H9 (cell line): ENCODE data around the gene SEBOX. TPM values are rescaled to one million over a fixed set of nuclear protein-coding genes. Genes with fewer than 3 reads are reported as not detected.

Experiments
- DNase-seq: peaks from one replicate; pipeline ENCODE4 v3.0.0-alpha.2; 2017
- H2AFZ ChIP-seq: one replicate; pipeline ENCODE4 v1.6.1; 2013; ENCODE audit warnings: mild to moderate bottlenecking, low read length, control low read depth, moderate library complexity
- H2AK5ac ChIP-seq: 2 replicates; pipeline ENCODE4 v1.6.1; 2013; ENCODE audit warnings: low read length, control low read depth, mixed read lengths; ENCODE audit not compliant: insufficient read length
- H2BK120ac ChIP-seq: one replicate; pipeline ENCODE4 v1.6.1; 2013; ENCODE audit warnings: low read depth, mild to moderate bottlenecking, low read length, control low read depth, inconsistent platforms; ENCODE audit not compliant: poor library complexity, severe bottlenecking
- H2BK12ac ChIP-seq: 2 replicates; pipeline ENCODE4 v1.6.1; 2013; ENCODE audit warnings: low read length, control low read depth, mixed read lengths, low read depth; ENCODE audit not compliant: insufficient read length
- H2BK15ac ChIP-seq: 2 replicates; pipeline ENCODE4 v1.6.1; 2013; ENCODE audit warnings: low read depth, low read length, control low read depth
- H2BK20ac ChIP-seq: one replicate; pipeline ENCODE4 v1.6.1; 2013; ENCODE audit warnings: low read depth, mild to moderate bottlenecking, low read length, control low read depth, inconsistent platforms; ENCODE audit not compliant: poor library complexity, severe bottlenecking
- H2BK5ac ChIP-seq: 2 replicates; pipeline ENCODE4 v1.6.1; 2013; ENCODE audit warnings: low read length, control low read depth, mixed read lengths; ENCODE audit not compliant: insufficient read length
- H3K14ac ChIP-seq: 2 replicates; pipeline ENCODE4 v1.6.1; 2013; ENCODE audit warnings: low read length, control low read depth; ENCODE audit not compliant: insufficient read depth
- H3K18ac ChIP-seq: 2 replicates; pipeline ENCODE4 v1.6.1; 2013; ENCODE audit warnings: low read depth, mild to moderate bottlenecking, mixed read lengths, low read length, control low read depth; ENCODE audit not compliant: insufficient read length
- H3K23ac ChIP-seq: 2 replicates; pipeline ENCODE4 v1.6.1; 2013; ENCODE audit warnings: low read length, control low read depth, mixed read lengths, low read depth; ENCODE audit not compliant: insufficient read length
- H3K23me2 ChIP-seq: 2 replicates; pipeline ENCODE4 v1.6.1; 2013; ENCODE audit warnings: low read depth, mild to moderate bottlenecking, mixed read lengths, low read length, control low read depth; ENCODE audit not compliant: insufficient read length, poor library complexity, severe bottlenecking
- H3K27ac ChIP-seq: 2 replicates; pipeline ENCODE4 v1.5.1; 2013; ENCODE audit warnings: low read length, control low read depth, mixed read lengths, low read depth; ENCODE audit not compliant: insufficient read length
- H3K27me3 ChIP-seq: 2 replicates; pipeline ENCODE4 v1.6.1; 2013; ENCODE audit warnings: low read length, control low read depth, inconsistent platforms; ENCODE audit not compliant: insufficient read depth
- H3K4ac ChIP-seq: 2 replicates; pipeline ENCODE4 v1.6.1; 2013; ENCODE audit warnings: low read depth, mild to moderate bottlenecking, control low read depth, inconsistent platforms, low read length, moderate library complexity
- H3K4me1 ChIP-seq: 2 replicates; pipeline ENCODE4 v1.6.1; 2013; ENCODE audit warnings: low read length, control low read depth, inconsistent platforms; ENCODE audit not compliant: insufficient read depth
- H3K4me2 ChIP-seq: 2 replicates; pipeline ENCODE4 v1.6.1; 2013; ENCODE audit warnings: low read length, control low read depth, mixed read lengths; ENCODE audit not compliant: insufficient read length, insufficient read depth
- H3K56ac ChIP-seq: 2 replicates; pipeline ENCODE4 v1.6.1; 2013; ENCODE audit warnings: low read depth, mild to moderate bottlenecking, mixed read lengths, low read length, control low read depth; ENCODE audit not compliant: insufficient read length
- H3K79me1 ChIP-seq: 2 replicates; pipeline ENCODE4 v1.6.1; 2013; ENCODE audit warnings: low read depth, mild to moderate bottlenecking, moderate library complexity, low read length, control low read depth, inconsistent platforms; ENCODE audit not compliant: insufficient read depth, poor library complexity, severe bottlenecking
- H3K79me2 ChIP-seq: 2 replicates; pipeline ENCODE4 v1.6.1; 2013; ENCODE audit warnings: low read length, control low read depth, inconsistent platforms; ENCODE audit not compliant: insufficient read depth
- H3K9ac ChIP-seq: 2 replicates; pipeline ENCODE4 v1.6.1; 2013; ENCODE audit warnings: low read length, control low read depth, mixed read lengths; ENCODE audit not compliant: insufficient read length; ENCODE audit errors: extremely low read depth
- H3K9me3 ChIP-seq: one replicate; pipeline ENCODE4 v1.6.1; 2013; ENCODE audit warnings: low read depth, low read length, inconsistent platforms; ENCODE audit not compliant: control insufficient read depth
- H3T11ph ChIP-seq: one replicate; pipeline ENCODE4 v1.6.1; 2013; ENCODE audit warnings: mild to moderate bottlenecking, low read length, control low read depth, inconsistent platforms
- H4K20me1 ChIP-seq: one replicate; pipeline ENCODE4 v1.6.1; 2013; ENCODE audit not compliant: control insufficient read depth, insufficient read length, insufficient read depth
- H4K5ac ChIP-seq: 2 replicates; pipeline ENCODE4 v1.6.1; 2013; ENCODE audit warnings: low read depth, mild to moderate bottlenecking, mixed read lengths, low read length, control low read depth; ENCODE audit not compliant: insufficient read length
- H4K8ac ChIP-seq: replicated peaks from 2 replicates; pipeline ENCODE4 v1.6.1; 2013; ENCODE audit warnings: low read length, control low read depth, mixed read lengths, low read depth; ENCODE audit not compliant: insufficient read length
- H4K91ac ChIP-seq: 2 replicates; pipeline ENCODE4 v1.6.1; 2013; ENCODE audit warnings: low read depth, mild to moderate bottlenecking, moderate library complexity, mixed read lengths, low read length, control low read depth; ENCODE audit not compliant: insufficient read length
- H3K27ac Mint-ChIP-seq, 3 experiments: 2 replicates in 2 of 3; 3 replicates in 1 of 3; pipeline ENCODE4 v1.8.0; 2020 to 2021; ENCODE audit warnings: mixed read lengths in 3 of 3, mild to moderate bottlenecking in 1 of 3, moderate library complexity in 1 of 3
- H3K27me3 Mint-ChIP-seq: 2 replicates; pipeline ENCODE4 v1.8.0; 2021; ENCODE audit warnings: low read depth, mild to moderate bottlenecking, moderate library complexity, mixed read lengths
- H3K36me3 Mint-ChIP-seq, 3 experiments: 2 replicates in 2 of 3; 3 replicates in 1 of 3; pipeline ENCODE4 v1.8.0; 2020 to 2021; ENCODE audit warnings: low read depth in 3 of 3, mixed read lengths in 3 of 3; ENCODE audit not compliant: insufficient read depth in 1 of 3
- H3K4me1 Mint-ChIP-seq, 2 experiments: 2 replicates each; pipeline ENCODE4 v1.8.0; 2020; ENCODE audit warnings: mixed read lengths in 2 of 2
- H3K4me3 Mint-ChIP-seq, 2 experiments: 2 replicates in 1 of 2; 3 replicates in 1 of 2; pipeline ENCODE4 v1.8.0; 2020 to 2021; ENCODE audit warnings: mild to moderate bottlenecking in 2 of 2, mixed read lengths in 2 of 2, moderate library complexity in 1 of 2
- H3K9me3 Mint-ChIP-seq, 2 experiments: 2 replicates in 1 of 2; 3 replicates in 1 of 2; pipeline ENCODE4 v1.8.0; 2020; ENCODE audit warnings: mild to moderate bottlenecking in 2 of 2, mixed read lengths in 2 of 2, moderate library complexity in 1 of 2
- CTCF ChIP-seq: fragments of 200-600 bp; sonication (generic); conservative IDR thresholded peaks from 3 replicates; pipeline ENCODE4 v1.8.0; 2021; ENCODE audit warnings: antibody characterized with exemption, mild to moderate bottlenecking
- WGBS: extraction: QIAGEN DNeasy Blood & Tissue Kit; methylation state at CpG from one replicate; pipeline ENCODE4 v1.1.7; 2013; ENCODE audit warnings: missing lambda C conversion rate, low lambda C conversion rate, mixed read lengths; ENCODE audit not compliant: insufficient read length; ENCODE audit errors: extremely low coverage; 5-methylcytosine and 5-hydroxymethylcytosine counted together
- total RNA-seq: library from RNA; stranded (reverse); gene quantifications from 2 replicates; pipeline ENCODE4 v1.2.1, GENCODE V29; 2021

The SEBOX gene
- total RNA-seq, 1 experiment from 2014 or later: not detected

GRCh38 chr17:28390984-28391383 lies 26.0 kb upstream of the SEBOX start:
- H3K4me1 Mint-ChIP-seq: peaks cover 0 to 9% of the 10 kb centered on the region in 2 experiments; a peak in 1 of 4 replicates
- no peak overlapping the region for H3K27ac ChIP-seq

More at GRCh38 chr17:28390984-28391383, 26.0 kb upstream of the SEBOX start:
- no peaks in the 10 kb centered on the region for H3K79me1 ChIP-seq
- no peak overlapping the region for H2BK120ac ChIP-seq
- H3K36me3 Mint-ChIP-seq: peaks cover 0 to 3% (median 0%) of the 10 kb centered on the region in 3 experiments; a peak in 2 of 7 replicates
- no peaks in the 10 kb centered on the region for H4K20me1 ChIP-seq
- no peak overlapping the region for H2BK15ac ChIP-seq
- no peak overlapping the region for H4K5ac ChIP-seq
- H3K4me1 ChIP-seq: no peaks in the 10 kb centered on the region
- H4K8ac ChIP-seq: no peak overlapping the region
- H3K79me2 ChIP-seq: no peaks in the 10 kb centered on the region
- no peak overlapping the region for H2BK12ac ChIP-seq
- no peak overlapping the region for H3K23ac ChIP-seq
- H3K4me3 Mint-ChIP-seq: no peak overlapping the region
- H3K27me3 Mint-ChIP-seq: peaks cover 25% of the 10 kb centered on the region
- no peaks in the 10 kb centered on the region for H3K27me3 ChIP-seq
- WGBS: no CpG with 5 or more reads among the region's 1 CpG
- H3K56ac ChIP-seq: no peak overlapping the region
- no peak for DNase-seq
- H2AK5ac ChIP-seq: no peak overlapping the region
- H2BK20ac ChIP-seq: no peak overlapping the region
- H3K14ac ChIP-seq: no peak overlapping the region
- H3K4ac ChIP-seq: no peak overlapping the region
- no peaks in the 10 kb centered on the region for H3K9me3 Mint-ChIP-seq
- H3K4me2 ChIP-seq: no peak overlapping the region
- H3K23me2 ChIP-seq: no peaks in the 10 kb centered on the region
- no peak overlapping the region for H3K9ac ChIP-seq
- H2BK5ac ChIP-seq: no peak overlapping the region
- H3K18ac ChIP-seq: no peak overlapping the region
- no peak for TF ChIP-seq CTCF
- H3K27ac Mint-ChIP-seq: no peak overlapping the region
- H3K9me3 ChIP-seq: no peaks in the 10 kb centered on the region
- no peak overlapping the region for H2AFZ ChIP-seq
- H3T11ph ChIP-seq: no peak overlapping the region
- no peak overlapping the region for H4K91ac ChIP-seq
